ENCODE data around the gene FHAD1.

FHAD1 gene

GRCh38 chr1:15337656-15338402 is 90.8 kb downstream of the FHAD1 start:
- DNase-seq: no peak
- H3K36me3 ChIP-seq (replicated peaks; ENCODE audit: insufficient read depth, low read length): no peaks in the 10 kb centered on the region
- H4K20me1 ChIP-seq (ENCODE audit: insufficient read depth, low read length): no peaks in the 10 kb centered on the region
- no peak overlapping the region for H3K4me2 ChIP-seq (ENCODE audit: low read depth, low read length)
- H3F3A ChIP-seq (ENCODE audit: insufficient read depth, low read length): no peaks in the 10 kb centered on the region
- H3K27me3 ChIP-seq (replicated peaks; ENCODE audit: insufficient read depth, low read length): 0 out of 2 replicates have a peak, but pooled peaks cover 4% of the 10 kb centered on the region
- H3K4me3 ChIP-seq (ENCODE audit: low read length): no peak overlapping the region
- H3K79me2 ChIP-seq (ENCODE audit: low read length): no peaks in the 10 kb centered on the region
- no peaks in the 10 kb centered on the region for H3K9me2 ChIP-seq (replicated peaks; ENCODE audit: insufficient read depth, low read length)
- TF ChIP-seq CTCF (IDR thresholded peaks at IDR 0.05; ENCODE audit: low read length) (no peak), EZH2phosphoT487 (IDR thresholded peaks at IDR 0.05; ENCODE audit: low read length) (no peak), EZH2 (optimal IDR thresholded peaks at IDR 0.05; ENCODE audit: low read depth, low read length) (no peak)
- H3K4me1 ChIP-seq (ENCODE audit: low read length): no peaks in the 10 kb centered on the region
- H3K9me3 ChIP-seq (replicated peaks; ENCODE audit: insufficient read depth, low read length): no peaks in the 10 kb centered on the region
- no peak overlapping the region for H2AFZ ChIP-seq (ENCODE audit: low read length)
- H3K9ac ChIP-seq (ENCODE audit: low read length): no peak overlapping the region
- H3K27ac ChIP-seq (ENCODE audit: low read length): no peak overlapping the region

- Histone ChIP-seq H3K9ac (ENCODE audit: low read length) (no peak overlapping the region), H3K9me3 (replicated peaks; ENCODE audit: insufficient read depth, low read length) (no peaks in the 10 kb centered on the region), H3K27ac (ENCODE audit: low read length) (no peak overlapping the region), H3K27me3 (replicated peaks; ENCODE audit: insufficient read depth, low read length) (0 out of 2 replicates have a peak, but pooled peaks cover 4% of the 10 kb centered on the region), H3K4me1 (ENCODE audit: low read length) (no peaks in the 10 kb centered on the region), H3K36me3 (replicated peaks; ENCODE audit: insufficient read depth, low read length) (no peaks in the 10 kb centered on the region), H3K4me3 (ENCODE audit: low read length) (no peak overlapping the region), H2AFZ (ENCODE audit: low read length) (no peak overlapping the region), H4K20me1 (ENCODE audit: insufficient read depth, low read length) (no peaks in the 10 kb centered on the region), H3K9me2 (replicated peaks; ENCODE audit: insufficient read depth, low read length) (no peaks in the 10 kb centered on the region), H3K4me2 (ENCODE audit: low read depth, low read length) (no peak overlapping the region), H3F3A (ENCODE audit: insufficient read depth, low read length) (no peaks in the 10 kb centered on the region), H3K79me2 (ENCODE audit: low read length) (no peaks in the 10 kb centered on the region)
- TF ChIP-seq EZH2 (optimal IDR thresholded peaks at IDR 0.05; ENCODE audit: low read depth, low read length): no peak
- DNase-seq: no peak
Measured at GRCh38 chr1:15339570-15339969, 92.5 kb downstream of the FHAD1 start.

GRCh38 chr1:15341228-15341627 is 94.2 kb downstream of the FHAD1 start:
- DNase-seq: no peak
- Histone ChIP-seq H3K9me3 (replicated peaks; ENCODE audit: insufficient read depth, low read length) (no peaks in the 10 kb centered on the region), H3K4me1 (ENCODE audit: low read length) (no peaks in the 10 kb centered on the region), H3K4me2 (ENCODE audit: low read depth, low read length) (no peak overlapping the region), H3F3A (ENCODE audit: insufficient read depth, low read length) (no peaks in the 10 kb centered on the region), H3K9me2 (replicated peaks; ENCODE audit: insufficient read depth, low read length) (no peaks in the 10 kb centered on the region), H3K27me3 (replicated peaks; ENCODE audit: insufficient read depth, low read length) (0 out of 2 replicates have a peak, but pooled peaks cover 3% of the 10 kb centered on the region), H3K4me3 (ENCODE audit: low read length) (no peak overlapping the region), H4K20me1 (ENCODE audit: insufficient read depth, low read length) (no peaks in the 10 kb centered on the region), H3K9ac (ENCODE audit: low read length) (no peak overlapping the region), H3K27ac (ENCODE audit: low read length) (no peak overlapping the region), H3K36me3 (replicated peaks; ENCODE audit: insufficient read depth, low read length) (no peaks in the 10 kb centered on the region), H3K79me2 (ENCODE audit: low read length) (no peaks in the 10 kb centered on the region), H2AFZ (ENCODE audit: low read length) (0 out of 2 replicates have a peak overlapping the region, but pooled peaks have one; percentile 5)
- TF ChIP-seq CTCF (IDR thresholded peaks at IDR 0.05; ENCODE audit: low read length) (no peak), EZH2 (optimal IDR thresholded peaks at IDR 0.05; ENCODE audit: low read depth, low read length) (no peak), EZH2phosphoT487 (IDR thresholded peaks at IDR 0.05; ENCODE audit: low read length) (no peak)

All from MM.1S (cell line).